Right ventricle myocardium inferior (tissue), 1 donor: Measurements from ENCODE around the gene ADPRHL1. TPM values are rescaled to one million over a fixed set of nuclear protein-coding genes. Genes with fewer than 3 reads are reported as not detected.
"Not testable (repeated sequence)": the region's sequence is repeated elsewhere in the genome, so short reads cannot be mapped to it uniquely, and the experiment has no call there.

Experiments
- ATAC-seq: fragments of 200-7000 bp; cut with Tn5 transposase; one replicate; pipeline ENCODE4 v1.9.1; 2020; ENCODE audit warnings: mild to moderate bottlenecking, moderate library complexity
- DNase-seq: peaks from one replicate; pipeline ENCODE4 v3.0.0; 2021; ENCODE audit errors: missing footprints
- intact Hi-C: fragments of 100-400 bp; cut with DNase I; formaldehyde crosslinking; loops from one replicate; pipeline ENCODE4 v1.11.0; 2022
- total RNA-seq: library from RNA; stranded (reverse); fragmentation: NEBNext Ultra II Directional; extraction: Animal tissue kit (Norgen Biotek cat#: 25700); gene quantifications from one replicate; pipeline ENCODE4 v1.2.1, GENCODE V29; 2021
- donor health status: DM: no; HTN: yes; CAD: no; lungs with severe emphysema.

Gene ADPRHL1
- total RNA-seq, 1 donor from 2014 or later = 468 TPM

DNA sequence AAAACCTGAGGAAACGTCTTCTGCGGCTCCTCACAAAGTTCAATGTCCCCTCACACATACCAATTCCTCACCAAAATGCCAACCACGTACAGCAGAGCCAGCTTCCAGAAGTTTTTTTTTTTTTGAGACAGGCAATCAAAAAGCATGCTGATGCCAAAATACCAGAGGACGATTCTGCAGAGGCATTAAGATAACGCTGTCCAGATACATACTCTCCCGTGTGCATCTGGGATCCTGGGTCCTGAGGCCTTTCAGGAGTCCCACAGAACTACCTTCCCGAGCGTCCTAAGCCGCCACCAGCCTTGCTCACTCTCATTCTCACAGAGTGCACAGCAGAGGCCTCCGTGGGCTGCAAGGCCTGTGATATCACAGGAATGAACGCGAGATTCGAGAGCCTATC lies 32.3 kb upstream of the ADPRHL1 start:
- intact Hi-C loops = loop anchor here (5.0 kb wide), 1 partner anchor 33 kb away; the partner anchor contains the start of gene ADPRHL1
- DNase-seq (no peak), ATAC-seq (peak; percentile 23)

DNA sequence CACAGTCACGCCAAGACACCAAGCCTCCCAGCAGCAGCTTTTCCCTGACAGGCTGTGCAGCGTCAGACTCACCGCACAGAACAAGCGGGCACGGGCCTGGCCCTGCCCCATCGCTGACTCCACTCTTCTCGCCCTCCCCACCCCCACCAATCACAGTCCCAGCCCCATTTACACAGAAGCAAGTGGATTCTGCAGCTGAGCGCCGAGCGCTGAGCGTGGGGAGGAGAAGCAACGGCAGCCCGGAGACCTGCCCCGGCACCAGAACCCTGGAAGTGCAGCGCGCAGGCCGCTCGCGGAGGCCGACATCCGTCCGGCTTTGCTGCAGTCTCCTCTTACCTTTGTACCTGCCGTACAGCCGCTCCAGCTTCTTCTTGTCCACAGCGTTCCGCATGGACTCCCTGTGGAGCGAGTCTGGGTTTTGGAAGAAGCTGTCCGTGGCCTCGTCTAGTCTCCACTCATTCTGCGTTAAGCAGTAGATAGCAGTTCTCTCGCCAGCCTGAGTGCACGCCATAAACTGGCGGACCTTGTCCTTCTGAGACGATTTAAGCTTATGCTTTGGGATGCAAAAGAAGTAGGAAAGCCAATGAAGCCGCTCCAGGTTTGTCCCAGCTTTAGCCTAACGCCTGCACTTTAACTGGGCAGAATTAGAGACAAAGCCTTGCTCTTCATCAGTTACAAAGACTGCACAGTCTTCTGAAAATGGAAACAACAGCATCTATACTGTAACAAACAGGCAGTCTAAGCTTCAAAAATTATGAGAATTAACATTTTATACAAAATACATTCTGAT lies 30.4 kb upstream of the ADPRHL1 start:
- ATAC-seq (peak; percentile 58), DNase-seq (no peak)
- intact Hi-C loops = no loop called here

DNA sequence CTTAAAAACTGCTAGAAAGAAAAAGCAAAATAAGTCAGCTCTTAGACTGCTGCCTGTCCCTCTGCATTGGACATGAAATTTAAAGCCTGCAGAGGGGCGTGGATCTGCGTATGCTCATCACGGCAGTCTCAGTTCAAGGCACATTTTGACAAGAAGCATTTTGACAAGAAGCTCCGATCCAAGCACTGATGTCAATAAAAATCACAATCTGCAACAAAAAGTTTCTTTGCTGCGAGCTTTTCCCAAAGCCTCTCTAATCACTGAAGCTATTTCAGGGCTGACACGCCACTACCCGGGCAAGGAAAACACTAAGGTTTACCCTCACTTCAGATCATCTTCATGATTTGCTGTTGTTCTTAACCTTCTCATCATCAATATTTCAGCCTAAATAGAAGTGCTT lies 29.8 kb upstream of the ADPRHL1 start:
- intact Hi-C loops = no loop called here
- ATAC-seq (no peak), DNase-seq (no peak)

DNA sequence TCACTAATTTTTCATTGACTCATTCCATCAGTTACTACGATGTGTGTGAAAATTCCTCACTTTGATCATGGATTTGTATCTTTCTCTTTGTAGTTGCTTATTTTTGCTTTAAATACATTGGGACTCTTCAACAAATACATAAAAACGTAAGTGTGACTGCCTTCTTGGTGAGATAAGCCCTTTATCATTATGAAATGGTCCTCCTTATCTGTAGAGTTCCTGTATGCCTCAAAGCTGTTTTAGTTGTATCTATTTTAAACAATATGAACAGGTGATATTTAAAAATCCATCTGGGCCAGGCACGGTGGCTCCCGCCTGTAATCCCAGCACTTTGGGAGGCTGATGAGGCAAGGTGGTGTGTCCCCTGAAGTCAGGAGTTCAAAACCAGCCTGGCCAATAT lies 25.9 kb upstream of the ADPRHL1 start:
- intact Hi-C loops = no loop called here
- ATAC-seq (no peak), DNase-seq (no peak)

DNA sequence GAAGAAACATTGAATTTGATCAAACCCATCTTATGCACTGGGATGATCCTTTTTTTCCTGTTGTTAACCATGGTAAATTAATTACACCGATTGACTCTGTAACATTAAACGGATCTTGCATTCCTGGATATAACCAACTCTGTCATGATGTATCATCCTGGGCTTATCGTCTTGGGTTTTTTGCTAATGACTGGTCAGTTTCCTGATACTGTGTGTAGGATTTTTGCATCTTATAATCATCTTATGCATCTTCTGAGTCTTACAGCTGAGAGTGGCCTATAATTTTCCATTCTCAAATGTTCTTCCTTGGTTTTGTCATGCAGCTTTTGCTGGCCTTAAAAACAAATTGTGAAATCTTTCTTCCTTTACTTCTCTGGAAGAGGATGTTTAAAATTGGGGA lies 24.4 kb upstream of the ADPRHL1 start:
- ATAC-seq (no peak), DNase-seq (no peak)
- intact Hi-C loops = no loop called here

DNA sequence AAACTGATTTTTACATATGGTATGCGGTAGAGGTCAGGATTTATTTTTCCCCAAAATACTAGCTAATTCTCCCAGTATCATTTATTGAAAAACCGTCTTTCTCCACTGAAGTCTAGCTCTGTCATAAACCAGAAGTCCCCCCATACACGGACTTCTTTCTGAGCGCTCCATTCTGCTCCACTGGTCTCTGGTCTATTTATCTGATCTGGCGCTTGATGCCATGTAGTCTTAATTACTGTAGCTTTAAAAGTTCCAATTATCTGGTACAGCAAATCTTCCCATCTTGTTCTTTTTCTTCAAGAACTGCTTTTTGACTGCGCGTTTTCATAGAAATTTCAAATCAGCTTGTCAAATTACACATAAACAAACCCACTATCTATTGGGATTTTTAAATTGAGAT lies 23.5 kb upstream of the ADPRHL1 start:
- intact Hi-C loops = no loop called here

DNA sequence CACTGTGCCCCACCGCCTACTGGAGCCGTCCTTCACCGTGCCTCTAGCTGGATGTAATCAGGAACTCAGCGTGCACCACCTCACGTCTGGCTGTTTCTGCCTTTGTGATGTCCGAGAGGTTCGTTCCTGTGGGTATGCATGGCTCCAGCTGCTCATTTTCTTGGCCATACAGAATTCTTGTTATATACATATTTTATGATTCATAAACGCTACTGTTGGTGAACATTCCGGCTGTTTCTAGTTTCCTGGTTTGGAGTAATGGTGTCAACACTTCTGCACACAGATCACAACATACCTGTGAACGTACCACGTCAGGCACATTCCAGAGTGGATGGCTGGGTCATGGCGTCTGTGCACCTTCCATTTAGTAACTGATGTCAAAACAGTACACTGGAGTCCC lies 22.6 kb upstream of the ADPRHL1 start:
- DNase-seq (no peak), ATAC-seq (peak; percentile 17)
- intact Hi-C loops = no loop called here

More for the DNA sequence above, 23.5 kb upstream of the ADPRHL1 start:
- ATAC-seq (no peak), DNase-seq (no peak)

DNA sequence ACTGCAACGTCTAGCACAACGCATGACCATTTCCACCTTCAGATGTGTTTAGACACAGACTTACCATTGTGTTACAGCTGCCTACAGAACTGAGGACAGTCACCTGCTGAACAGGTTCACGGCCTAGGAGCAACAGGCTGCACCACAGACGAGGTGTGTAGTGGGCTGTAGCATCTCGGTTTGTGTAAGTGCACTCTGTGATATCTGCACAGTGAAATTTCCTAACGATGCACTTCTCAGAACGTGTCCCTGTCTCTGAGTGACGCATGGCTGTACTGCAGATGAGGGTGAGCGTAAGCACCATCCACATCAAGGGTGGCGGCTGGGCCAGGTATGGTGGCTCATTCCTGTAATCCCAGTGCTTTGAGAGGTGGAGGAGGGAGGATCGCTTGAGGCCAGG lies 22.0 kb upstream of the ADPRHL1 start:
- ATAC-seq (no peak), DNase-seq (no peak)
- intact Hi-C loops = no loop called here

DNA sequence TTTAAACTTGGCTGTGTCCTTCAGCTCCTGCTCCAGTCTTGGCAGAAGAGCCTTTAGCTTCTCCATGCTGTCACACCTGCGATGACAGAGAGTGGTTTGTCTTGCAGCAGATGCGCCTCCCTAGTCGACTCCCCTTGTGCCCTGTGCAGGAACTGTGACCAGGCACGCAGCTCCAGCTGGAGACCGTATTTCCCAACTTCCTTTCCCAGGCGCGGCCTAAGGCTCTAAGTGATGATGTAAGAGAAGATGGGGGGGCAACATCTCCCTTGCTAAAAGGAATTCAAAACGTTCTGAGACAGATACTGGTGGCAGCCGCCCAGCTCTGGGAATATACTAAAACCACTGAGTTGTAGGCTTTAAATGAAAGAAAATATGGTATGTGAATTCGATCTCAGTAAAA lies 20.9 kb upstream of the ADPRHL1 start:
- DNase-seq (no peak), ATAC-seq (peak; percentile 79)
- intact Hi-C loops = no loop called here

DNA sequence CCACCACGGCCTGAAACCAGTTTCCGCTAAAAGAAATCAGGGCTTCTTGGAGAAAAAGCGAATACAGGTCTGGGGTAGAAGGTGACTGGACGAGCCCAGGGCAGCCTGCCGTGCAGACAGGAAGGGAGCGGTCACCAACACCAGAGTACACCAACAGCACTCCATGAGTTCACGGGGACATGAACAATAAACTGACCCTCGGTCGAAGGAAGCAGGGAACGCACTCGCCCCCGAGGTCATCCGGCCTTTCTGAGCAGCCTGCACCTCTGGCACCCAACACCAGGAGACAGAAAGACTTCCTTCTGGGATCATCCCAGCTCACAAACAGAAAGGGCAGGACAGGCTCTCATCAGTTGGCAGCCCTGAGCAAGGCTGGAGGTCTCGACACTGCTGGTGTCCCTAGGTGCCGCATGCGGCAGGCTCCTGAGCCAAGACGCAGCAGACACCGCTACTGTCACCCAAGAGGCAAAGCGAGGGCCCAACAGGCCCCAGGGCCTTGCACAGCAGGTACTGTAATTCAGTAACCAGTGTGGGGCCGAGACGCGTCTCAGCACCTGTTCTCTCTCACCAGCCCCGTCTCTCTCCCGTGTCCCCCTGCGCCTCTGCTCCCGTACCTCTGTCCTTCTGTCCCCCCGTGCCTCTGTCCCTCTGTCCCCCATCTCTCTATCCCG lies 19.2 kb upstream of the ADPRHL1 start:
- peak; percentile 36 for ATAC-seq
- no peak for DNase-seq
- intact Hi-C loops = no loop called here

DNA sequence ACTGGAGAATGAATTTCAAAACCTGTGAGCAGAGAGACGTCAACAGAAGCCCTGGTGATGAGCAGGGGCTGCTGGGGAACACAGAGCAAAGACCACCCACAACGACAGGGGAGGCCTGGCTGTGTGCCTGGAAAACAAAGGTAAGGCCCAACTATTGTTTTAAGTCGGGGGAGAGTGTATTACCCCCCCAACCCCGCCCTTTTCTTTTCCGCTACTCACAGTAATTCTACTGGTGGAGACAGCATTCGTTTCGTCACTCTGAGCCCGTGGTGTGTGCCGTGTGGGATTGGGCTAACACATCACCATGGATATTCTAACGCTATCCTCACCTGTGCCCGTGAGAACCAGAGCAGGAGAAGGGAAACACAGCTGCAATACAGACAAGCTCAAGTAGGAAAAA lies 18.6 kb upstream of the ADPRHL1 start:
- no peak for ATAC-seq
- intact Hi-C loops = no loop called here
- DNase-seq = no peak

DNA sequence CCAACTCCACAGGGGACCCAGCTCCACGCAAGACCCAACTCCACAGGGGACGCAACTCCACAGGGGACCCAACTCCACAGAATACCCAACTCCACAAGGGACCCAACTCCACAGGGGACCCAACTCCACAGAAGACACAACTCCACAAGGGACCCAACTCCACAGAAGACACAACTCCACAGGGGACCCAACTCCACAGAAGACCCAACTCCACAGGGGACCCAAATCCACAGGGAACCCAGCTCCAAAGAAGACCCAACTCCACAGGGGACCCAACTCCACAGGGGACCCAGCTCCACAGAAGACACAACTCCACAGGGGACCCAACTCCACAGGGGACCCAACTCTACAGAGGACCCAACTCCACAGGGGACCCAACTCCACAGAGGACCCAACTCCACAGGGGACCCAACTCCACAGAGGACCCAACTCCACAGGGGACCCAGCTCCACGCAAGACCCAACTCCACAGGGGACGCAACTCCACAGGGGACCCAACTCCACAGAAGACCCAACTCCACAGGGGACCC lies 17.4 kb upstream of the ADPRHL1 start:
- ATAC-seq = not testable (repeated sequence)

DNA sequence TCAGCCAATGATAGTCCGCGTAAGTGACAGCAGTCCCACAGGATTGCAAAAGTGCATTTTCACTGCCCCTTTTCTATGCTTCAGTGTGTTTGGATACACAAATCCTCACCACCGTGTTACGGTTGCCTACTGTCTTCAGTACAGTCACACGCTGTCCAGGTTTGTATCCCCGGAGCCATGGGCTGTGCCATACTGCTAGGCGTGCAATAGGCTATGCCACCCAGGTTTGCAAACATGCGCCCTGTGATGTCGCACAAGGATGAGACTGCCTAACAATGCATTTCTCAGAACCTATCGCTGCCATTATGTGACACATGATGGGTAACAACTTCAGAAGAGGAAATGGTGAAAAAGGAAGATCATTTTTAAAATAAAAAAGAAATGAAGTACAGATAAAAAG lies 16.8 kb upstream of the ADPRHL1 start:
- DNase-seq (no peak), ATAC-seq (no peak)
- intact Hi-C loops = no loop called here

More for the DNA sequence above, 17.4 kb upstream of the ADPRHL1 start:
- intact Hi-C loops, DNase-seq: not testable (repeated sequence)

DNA sequence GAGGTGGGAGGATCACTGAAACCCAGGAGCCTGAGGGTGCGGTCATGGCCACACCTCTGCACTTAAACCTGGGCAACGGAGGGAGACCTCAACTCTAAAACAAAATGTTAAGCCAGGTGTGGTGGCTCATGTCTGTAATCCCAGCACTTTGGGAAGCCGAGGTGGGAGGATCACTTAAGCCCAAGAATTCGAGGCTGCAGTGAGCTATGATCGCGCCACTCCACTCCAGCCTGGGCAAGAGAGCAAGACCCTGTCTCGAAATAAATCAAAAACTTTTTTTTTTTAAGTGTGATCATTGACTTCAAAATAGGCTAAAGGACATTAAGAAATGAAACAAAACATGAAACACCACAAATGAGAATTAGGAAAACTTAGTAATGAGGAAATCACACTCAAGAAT lies 16.3 kb upstream of the ADPRHL1 start:
- intact Hi-C loops = no loop called here
- no peak for DNase-seq
- no peak for ATAC-seq

DNA sequence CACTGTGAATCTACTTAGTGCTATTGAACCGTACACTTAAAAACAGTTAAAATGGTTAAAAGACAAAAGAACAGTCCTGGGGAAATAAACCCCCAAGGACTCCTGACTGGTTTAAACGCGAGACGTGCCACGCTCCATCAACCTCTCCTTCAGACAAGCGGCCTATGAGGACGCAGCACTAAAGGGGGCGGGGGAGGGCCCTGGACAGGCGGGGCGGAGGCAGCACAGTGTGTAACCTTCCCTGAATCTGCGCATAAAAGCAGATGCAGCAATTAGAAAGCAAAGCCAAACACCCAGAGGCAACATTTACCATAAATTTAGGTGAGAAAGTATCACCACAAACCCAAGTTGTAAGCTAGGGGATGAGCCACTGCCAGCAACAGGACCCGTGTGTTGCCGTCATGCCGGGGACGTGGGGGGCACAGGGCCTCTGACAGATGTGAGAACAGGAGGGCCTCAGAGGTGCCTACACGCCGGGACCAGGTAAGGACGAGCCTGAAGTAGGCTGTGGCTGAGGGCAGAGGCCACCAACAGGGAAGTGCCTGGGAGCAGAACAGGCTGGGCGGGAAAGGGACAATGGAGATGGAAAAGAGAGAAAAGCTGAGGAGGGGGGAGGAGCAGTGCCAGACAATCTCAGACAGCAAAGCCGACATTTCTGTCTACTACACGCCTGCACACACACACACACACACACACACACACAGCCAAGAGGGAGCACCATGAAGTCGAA lies 15.3 kb upstream of the ADPRHL1 start:
- ATAC-seq = peak; percentile 55
- intact Hi-C loops = no loop called here
- DNase-seq = no peak

DNA sequence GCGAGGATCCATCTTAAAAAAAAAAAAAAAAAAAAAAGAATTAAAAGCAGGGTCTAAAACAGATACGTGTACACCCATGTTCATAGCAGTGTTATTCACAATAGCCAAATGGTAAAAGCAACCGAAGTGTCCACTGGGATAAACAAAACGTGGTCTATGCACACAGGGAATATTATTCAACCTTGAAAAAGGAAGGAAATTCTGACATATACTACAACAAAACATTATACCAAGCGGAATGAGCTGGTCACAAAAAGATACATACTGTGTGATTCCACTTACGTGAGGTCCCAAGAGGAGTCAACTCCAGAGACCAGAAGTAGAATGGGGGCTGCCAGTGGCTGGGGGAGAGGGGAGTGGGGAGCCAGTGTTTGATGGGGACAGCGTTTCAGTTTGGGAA lies 14.7 kb upstream of the ADPRHL1 start:
- no peak for DNase-seq
- no peak for ATAC-seq
- intact Hi-C loops = no loop called here

DNA sequence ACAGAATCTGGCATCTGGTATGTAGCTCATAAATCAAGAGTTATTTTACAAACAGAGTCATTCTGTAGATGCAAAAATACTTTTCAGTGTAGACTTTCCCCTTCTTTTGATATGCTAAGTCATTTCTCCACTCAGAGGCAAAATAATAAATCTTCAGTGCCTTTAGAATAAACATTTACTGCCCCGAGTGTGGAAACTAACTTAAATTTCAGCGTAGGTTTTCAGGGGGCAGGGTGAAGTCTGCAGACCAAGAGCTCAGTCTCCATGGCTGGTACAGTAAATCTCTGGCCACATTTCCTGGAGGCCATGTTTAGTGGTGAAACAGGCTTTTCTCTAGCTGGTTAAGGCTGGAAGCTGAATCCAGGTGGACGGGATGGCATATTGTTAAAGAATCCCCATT lies 13.1 kb upstream of the ADPRHL1 start:
- DNase-seq = no peak
- intact Hi-C loops = no loop called here
- ATAC-seq = no peak

DNA sequence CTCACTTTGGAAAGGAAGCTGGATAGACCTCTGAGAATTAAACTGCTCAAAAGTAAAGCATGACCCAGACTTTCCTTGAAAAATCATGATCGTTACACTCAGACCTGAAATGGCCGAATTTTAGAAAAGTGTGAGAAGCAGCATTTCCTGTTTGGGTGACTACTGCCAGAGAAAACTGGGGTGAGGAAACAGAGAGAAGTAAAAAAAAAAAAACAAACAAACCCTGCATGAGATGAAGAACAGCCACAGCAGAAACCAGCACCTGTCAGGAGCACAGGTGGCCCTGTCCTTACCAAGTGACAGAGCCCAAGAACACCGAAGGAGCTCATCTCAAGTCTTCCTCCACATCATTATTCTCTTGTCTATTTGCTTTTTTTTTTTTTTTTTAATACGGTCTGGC lies 12.0 kb upstream of the ADPRHL1 start:
- intact Hi-C loops = no loop called here
- ATAC-seq (no peak), DNase-seq (no peak)

DNA sequence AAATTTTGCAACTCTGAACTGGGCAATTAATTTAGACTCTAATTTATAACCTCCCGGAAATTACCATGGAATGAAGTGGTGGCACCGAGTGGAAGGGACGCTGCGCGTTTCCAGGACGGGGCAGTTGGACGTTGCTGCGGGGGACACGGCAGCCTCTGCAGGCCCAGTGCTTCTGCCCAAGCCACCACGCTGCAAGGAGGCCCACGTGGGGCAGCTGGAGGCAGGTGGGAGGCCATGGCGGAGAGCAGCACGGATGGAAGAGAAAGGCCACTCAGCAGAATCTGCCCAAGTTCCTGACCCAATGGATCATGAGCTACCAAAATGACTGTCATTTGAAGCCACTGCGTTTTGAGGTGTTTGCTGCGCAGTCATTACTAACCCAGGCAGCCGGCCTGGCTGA lies 11.2 kb upstream of the ADPRHL1 start:
- DNase-seq (no peak), ATAC-seq (no peak)
- intact Hi-C loops = no loop called here
